ENCODE measurements around the gene CCDC141. TPM values are rescaled to one million over a fixed set of nuclear protein-coding genes. Genes with fewer than 3 reads are reported as not detected.
A peak's percentile ranks its signal among the peaks of the same experiment; 100 is the strongest.

Gene CCDC141
- total RNA-seq, 1 experiment from 2014 or later = 0.30 TPM

- Histone ChIP-seq H2AFZ (ENCODE audit: low read length) (no peak overlapping the region), H3K9me3 (ENCODE audit: low read length) (no peaks in the 10 kb centered on the region), H3K9ac (ENCODE audit: low read length) (no peak overlapping the region), H3K27ac (ENCODE audit: low read length) (no peak overlapping the region), H3K4me2 (ENCODE audit: low read depth, low read length, poor library complexity, severe bottlenecking) (no peak overlapping the region), H3K9me2 (replicated peaks; ENCODE audit: insufficient read depth, low read length) (no peaks in the 10 kb centered on the region), H3K4me3 (ENCODE audit: low read length) (no peak overlapping the region), H3K27me3 (ENCODE audit: low read length) (no peaks in the 10 kb centered on the region), H3K4me1 (ENCODE audit: low read length) (no peaks in the 10 kb centered on the region), H3K36me3 (ENCODE audit: insufficient read depth, low read length) (no peaks in the 10 kb centered on the region), H4K20me1 (ENCODE audit: insufficient read depth, low read depth, low read length) (no peaks in the 10 kb centered on the region), H3K79me2 (ENCODE audit: low read length) (no peaks in the 10 kb centered on the region)
- no peak for DNase-seq
These were observed 220.0 kb downstream of the CCDC141 start for GRCh38 chr2:178829981-178830380.

- H3K27ac ChIP-seq (ENCODE audit: low read length) = no peak overlapping the region
- no peak overlapping the region for H3K9ac ChIP-seq (ENCODE audit: low read length)
- no peak overlapping the region for H3K4me2 ChIP-seq (ENCODE audit: low read depth, low read length, poor library complexity, severe bottlenecking)
- no peak overlapping the region for H3K4me3 ChIP-seq (ENCODE audit: low read length)
- DNase-seq = no peak
- H3K4me1 ChIP-seq (ENCODE audit: low read length) = no peaks in the 10 kb centered on the region
- no peaks in the 10 kb centered on the region for H3K9me3 ChIP-seq (ENCODE audit: low read length)
- no peaks in the 10 kb centered on the region for H3K36me3 ChIP-seq (ENCODE audit: insufficient read depth, low read length)
- H3K27me3 ChIP-seq (ENCODE audit: low read length) = no peaks in the 10 kb centered on the region
- H2AFZ ChIP-seq (ENCODE audit: low read length) = no peak overlapping the region
- no peaks in the 10 kb centered on the region for H3K9me2 ChIP-seq (replicated peaks; ENCODE audit: insufficient read depth, low read length)
- no peaks in the 10 kb centered on the region for H3K79me2 ChIP-seq (ENCODE audit: low read length)
- H4K20me1 ChIP-seq (ENCODE audit: insufficient read depth, low read depth, low read length) = no peaks in the 10 kb centered on the region
These were observed 220.5 kb downstream of the CCDC141 start for GRCh38 chr2:178829299-178829960.

- no peak for DNase-seq
These were observed 221.5 kb downstream of the CCDC141 start for GRCh38 chr2:178828486-178828881.

GRCh38 chr2:178827739-178828485 lies 222.0 kb downstream of the CCDC141 start:
- Histone ChIP-seq H3K36me3 (ENCODE audit: insufficient read depth, low read length) (no peaks in the 10 kb centered on the region), H3K9me2 (replicated peaks; ENCODE audit: insufficient read depth, low read length) (no peaks in the 10 kb centered on the region), H3K79me2 (ENCODE audit: low read length) (no peaks in the 10 kb centered on the region), H3K9me3 (ENCODE audit: low read length) (no peaks in the 10 kb centered on the region), H2AFZ (ENCODE audit: low read length) (no peak overlapping the region), H3K4me3 (ENCODE audit: low read length) (no peak overlapping the region), H3K27me3 (ENCODE audit: low read length) (no peaks in the 10 kb centered on the region), H3K4me1 (ENCODE audit: low read length) (no peaks in the 10 kb centered on the region), H3K9ac (ENCODE audit: low read length) (no peak overlapping the region), H4K20me1 (ENCODE audit: insufficient read depth, low read depth, low read length) (no peaks in the 10 kb centered on the region), H3K27ac (ENCODE audit: low read length) (no peak overlapping the region), H3K4me2 (ENCODE audit: low read depth, low read length, poor library complexity, severe bottlenecking) (no peak overlapping the region)
- DNase-seq = no peak

More at GRCh38 chr2:178828486-178828881, 221.5 kb downstream of the CCDC141 start:
- H3K9me2 ChIP-seq (replicated peaks; ENCODE audit: insufficient read depth, low read length) = no peaks in the 10 kb centered on the region
- no peak overlapping the region for H2AFZ ChIP-seq (ENCODE audit: low read length)
- no peaks in the 10 kb centered on the region for H3K9me3 ChIP-seq (ENCODE audit: low read length)
- no peak overlapping the region for H3K4me3 ChIP-seq (ENCODE audit: low read length)
- no peaks in the 10 kb centered on the region for H3K27me3 ChIP-seq (ENCODE audit: low read length)
- H4K20me1 ChIP-seq (ENCODE audit: insufficient read depth, low read depth, low read length) = no peaks in the 10 kb centered on the region
- no peak overlapping the region for H3K27ac ChIP-seq (ENCODE audit: low read length)
- no peaks in the 10 kb centered on the region for H3K79me2 ChIP-seq (ENCODE audit: low read length)
- H3K4me1 ChIP-seq (ENCODE audit: low read length) = no peaks in the 10 kb centered on the region
- no peaks in the 10 kb centered on the region for H3K36me3 ChIP-seq (ENCODE audit: insufficient read depth, low read length)
- no peak overlapping the region for H3K4me2 ChIP-seq (ENCODE audit: low read depth, low read length, poor library complexity, severe bottlenecking)
- H3K9ac ChIP-seq (ENCODE audit: low read length) = no peak overlapping the region

GRCh38 chr2:178827111-178827510 lies 222.8 kb downstream of the CCDC141 start:
- Histone ChIP-seq H3K4me3 (ENCODE audit: low read length) (no peak overlapping the region), H3K9ac (ENCODE audit: low read length) (no peak overlapping the region), H3K27ac (ENCODE audit: low read length) (no peak overlapping the region), H3K4me2 (ENCODE audit: low read depth, low read length, poor library complexity, severe bottlenecking) (no peak overlapping the region), H3K79me2 (ENCODE audit: low read length) (no peaks in the 10 kb centered on the region), H4K20me1 (ENCODE audit: insufficient read depth, low read depth, low read length) (no peaks in the 10 kb centered on the region), H2AFZ (ENCODE audit: low read length) (no peak overlapping the region), H3K9me3 (ENCODE audit: low read length) (no peaks in the 10 kb centered on the region), H3K36me3 (ENCODE audit: insufficient read depth, low read length) (no peaks in the 10 kb centered on the region), H3K4me1 (ENCODE audit: low read length) (no peaks in the 10 kb centered on the region), H3K9me2 (replicated peaks; ENCODE audit: insufficient read depth, low read length) (no peaks in the 10 kb centered on the region), H3K27me3 (ENCODE audit: low read length) (no peaks in the 10 kb centered on the region)
- no peak for DNase-seq

- Histone ChIP-seq H4K20me1 (ENCODE audit: insufficient read depth, low read depth, low read length) (no peaks in the 10 kb centered on the region), H3K9me3 (ENCODE audit: low read length) (no peaks in the 10 kb centered on the region), H3K4me3 (ENCODE audit: low read length) (no peak overlapping the region), H3K36me3 (ENCODE audit: insufficient read depth, low read length) (no peaks in the 10 kb centered on the region), H3K79me2 (ENCODE audit: low read length) (no peaks in the 10 kb centered on the region), H3K4me1 (ENCODE audit: low read length) (no peaks in the 10 kb centered on the region), H2AFZ (ENCODE audit: low read length) (no peak overlapping the region), H3K27me3 (ENCODE audit: low read length) (no peaks in the 10 kb centered on the region), H3K9ac (ENCODE audit: low read length) (no peak overlapping the region), H3K27ac (ENCODE audit: low read length) (no peak overlapping the region), H3K4me2 (ENCODE audit: low read depth, low read length, poor library complexity, severe bottlenecking) (no peak overlapping the region), H3K9me2 (replicated peaks; ENCODE audit: insufficient read depth, low read length) (no peaks in the 10 kb centered on the region)
- peak; percentile 4 for DNase-seq
These were observed 224.8 kb downstream of the CCDC141 start for GRCh38 chr2:178825183-178825582.

GRCh38 chr2:178824181-178824580 lies 225.8 kb downstream of the CCDC141 start:
- Histone ChIP-seq H4K20me1 (ENCODE audit: insufficient read depth, low read depth, low read length) (no peaks in the 10 kb centered on the region), H3K4me2 (ENCODE audit: low read depth, low read length, poor library complexity, severe bottlenecking) (no peak overlapping the region), H3K27ac (ENCODE audit: low read length) (no peak overlapping the region), H3K9me3 (ENCODE audit: low read length) (no peaks in the 10 kb centered on the region), H3K9ac (ENCODE audit: low read length) (no peak overlapping the region), H3K79me2 (ENCODE audit: low read length) (no peaks in the 10 kb centered on the region), H3K36me3 (ENCODE audit: insufficient read depth, low read length) (no peaks in the 10 kb centered on the region), H3K27me3 (ENCODE audit: low read length) (no peaks in the 10 kb centered on the region), H3K4me1 (ENCODE audit: low read length) (no peaks in the 10 kb centered on the region), H3K9me2 (replicated peaks; ENCODE audit: insufficient read depth, low read length) (no peaks in the 10 kb centered on the region), H2AFZ (ENCODE audit: low read length) (no peak overlapping the region), H3K4me3 (ENCODE audit: low read length) (no peak overlapping the region)
- peak; percentile 2 for DNase-seq

- H3K4me2 ChIP-seq (ENCODE audit: low read depth, low read length, poor library complexity, severe bottlenecking) = no peak overlapping the region
- no peaks in the 10 kb centered on the region for H3K9me2 ChIP-seq (replicated peaks; ENCODE audit: insufficient read depth, low read length)
- no peaks in the 10 kb centered on the region for H3K27me3 ChIP-seq (ENCODE audit: low read length)
- H3K27ac ChIP-seq (ENCODE audit: low read length) = no peak overlapping the region
- H3K36me3 ChIP-seq (ENCODE audit: insufficient read depth, low read length) = no peaks in the 10 kb centered on the region
- no peak overlapping the region for H3K4me3 ChIP-seq (ENCODE audit: low read length)
- H3K79me2 ChIP-seq (ENCODE audit: low read length) = no peaks in the 10 kb centered on the region
- H3K4me1 ChIP-seq (ENCODE audit: low read length) = no peaks in the 10 kb centered on the region
- no peaks in the 10 kb centered on the region for H3K9me3 ChIP-seq (ENCODE audit: low read length)
- no peak overlapping the region for H2AFZ ChIP-seq (ENCODE audit: low read length)
- no peak for DNase-seq
- no peak overlapping the region for H3K9ac ChIP-seq (ENCODE audit: low read length)
- H4K20me1 ChIP-seq (ENCODE audit: insufficient read depth, low read depth, low read length) = no peaks in the 10 kb centered on the region
These were observed 229.9 kb downstream of the CCDC141 start for GRCh38 chr2:178819992-178820391.

Data from Karpas-422 (cell line).